ENCODE measurements around the gene DGKE. TPM values are rescaled to one million over a fixed set of nuclear protein-coding genes. Genes with fewer than 3 reads are reported as not detected.

The DGKE gene
- total and polyA plus RNA-seq, 2 of the 13 experiments (the other 11 are each of a cell fraction or from before 2014, with no cell fraction given) = 3.2 to 5.3 TPM

- no peak for TF ChIP-seq ZNF646 (CRISPR knock-in tag; IDR thresholded peaks at IDR 0.05)
- no peak for TF ChIP-seq ATRX (CRISPR knock-in tag; IDR thresholded peaks at IDR 0.05; ENCODE audit: borderline replicate concordance)
- no peak for TF ChIP-seq SAFB2 (CRISPR knock-in tag; IDR thresholded peaks at IDR 0.05; ENCODE audit: borderline replicate concordance, low read depth)
- no peak for TF ChIP-seq GATAD2A (CRISPR knock-in tag; IDR thresholded peaks at IDR 0.05)
- no peak for TF ChIP-seq PBX3 (CRISPR knock-in tag; IDR thresholded peaks at IDR 0.05; ENCODE audit: borderline replicate concordance)
- TF ChIP-seq TBL1XR1 (IDR thresholded peaks at IDR 0.05; ENCODE audit: borderline replicate concordance, low read length, partially characterized antibody) = no peak
- no peak for TF ChIP-seq ZNF431 (CRISPR knock-in tag; IDR thresholded peaks at IDR 0.05; ENCODE audit: borderline replicate concordance, low read depth)
- no peak for TF ChIP-seq SPEN (CRISPR knock-in tag; IDR thresholded peaks at IDR 0.05; ENCODE audit: low read depth)
Observed at GRCh38 chr17:56885312-56885657, 51.3 kb downstream of the DGKE start (continued).

Data from HepG2 (cell line).